ENCODE data around the gene ZNF519. TPM values are rescaled to one million over a fixed set of nuclear protein-coding genes. Genes with fewer than 3 reads are reported as not detected.
"Not testable (repeated sequence)": the region's sequence is repeated elsewhere in the genome, so short reads cannot be mapped to it uniquely, and the experiment has no call there.

Gene ZNF519
- total RNA-seq: 2.5 and 3.4 TPM in 2 replicates
- 1.7 TPM for polyA plus RNA-seq (2012)

DNA sequence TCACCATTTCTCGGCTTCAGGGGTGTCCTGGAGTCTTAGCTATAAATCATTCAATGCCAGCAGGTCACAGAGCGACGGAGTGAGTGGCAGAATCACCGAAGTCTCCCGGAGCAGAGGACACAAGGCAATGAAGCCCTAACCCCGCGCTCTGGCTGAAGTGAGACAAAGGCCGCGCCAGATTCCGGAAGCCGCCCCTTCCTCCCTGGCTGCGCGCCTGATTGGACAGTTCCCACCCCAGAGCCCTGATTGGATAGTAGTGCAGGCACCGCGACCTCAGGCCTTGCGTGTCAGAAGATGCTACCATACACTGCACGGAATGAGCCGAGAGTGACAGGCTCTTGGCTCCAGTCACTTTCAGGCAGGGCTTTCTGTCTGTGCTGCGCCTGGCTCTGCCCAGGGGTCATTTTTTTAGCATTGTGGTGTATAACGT lies at the start of gene ZNF519:
Gene ZNF519 (minus strand): TSS at position 165 of the 430 bp plus-strand sequence. CDS start 158 bp downstream, at position 7.
- peak; percentile 97 for DNase-seq (ENCODE audit: low read depth)

DNA sequence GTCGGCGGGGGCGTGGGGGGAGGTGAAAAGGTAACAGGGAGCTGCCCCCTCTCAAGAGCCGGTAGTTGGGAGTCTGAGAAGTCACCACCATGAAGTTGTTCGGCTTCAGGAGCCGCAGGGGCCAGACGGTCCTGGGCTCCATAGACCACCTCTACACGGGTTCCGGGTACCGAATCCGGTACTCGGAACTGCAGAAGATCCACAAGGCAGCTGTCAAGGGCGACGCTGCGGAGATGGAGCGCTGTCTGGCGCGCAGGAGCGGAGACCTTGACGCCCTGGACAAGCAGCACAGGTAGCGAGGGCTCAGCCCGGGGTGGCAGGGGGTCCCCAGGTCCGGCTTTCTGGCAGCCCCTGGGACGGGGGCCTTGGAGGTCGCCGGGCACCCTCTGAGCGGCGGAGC lies 47.1 kb upstream of the ZNF519 start:
- no peak for DNase-seq (ENCODE audit: low read depth)

DNA sequence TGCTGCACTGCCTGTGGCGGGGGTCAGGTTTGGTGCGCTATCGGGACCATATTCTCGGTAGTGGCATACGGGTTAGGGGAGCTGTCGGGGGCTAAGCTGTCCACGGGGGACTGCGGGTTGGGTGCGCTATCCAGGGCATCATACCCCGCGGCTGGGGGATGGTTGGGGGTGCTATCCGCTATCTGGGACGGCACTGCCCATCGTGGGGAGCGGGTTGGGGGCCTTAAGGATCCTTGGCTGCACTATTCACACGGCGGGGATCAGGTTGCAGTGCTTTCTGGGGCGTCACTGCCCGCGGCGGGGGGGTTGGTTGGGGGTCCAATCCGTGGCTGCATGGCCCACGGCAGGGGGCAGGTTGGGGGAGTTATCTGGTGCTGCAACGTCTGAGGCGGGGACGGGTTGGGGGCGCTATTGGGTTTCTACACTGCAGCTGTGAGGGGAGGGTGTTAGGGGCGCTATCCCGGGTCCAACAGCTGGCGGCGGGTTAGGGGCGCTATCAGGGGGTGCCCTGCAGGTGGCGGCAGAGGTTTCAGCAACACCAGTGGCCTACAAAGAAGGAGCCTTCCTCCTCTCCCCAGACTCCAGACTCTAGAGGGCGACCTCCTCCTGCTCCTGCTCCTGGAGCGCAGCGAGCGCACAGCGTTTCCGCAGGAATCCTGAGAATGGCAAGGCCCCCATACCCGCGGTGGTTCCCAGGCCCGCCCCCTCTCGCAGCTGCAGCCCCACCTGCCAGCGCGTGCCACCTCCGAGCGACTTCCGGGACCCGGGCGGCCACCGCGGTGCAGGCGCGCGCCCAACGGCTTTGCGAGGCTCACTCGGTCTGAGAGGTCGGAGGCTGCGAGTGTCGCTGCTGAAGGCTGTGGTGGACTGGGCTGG lies 46.3 kb upstream of the ZNF519 start:
- DNase-seq (ENCODE audit: low read depth): peak; percentile 92

DNA sequence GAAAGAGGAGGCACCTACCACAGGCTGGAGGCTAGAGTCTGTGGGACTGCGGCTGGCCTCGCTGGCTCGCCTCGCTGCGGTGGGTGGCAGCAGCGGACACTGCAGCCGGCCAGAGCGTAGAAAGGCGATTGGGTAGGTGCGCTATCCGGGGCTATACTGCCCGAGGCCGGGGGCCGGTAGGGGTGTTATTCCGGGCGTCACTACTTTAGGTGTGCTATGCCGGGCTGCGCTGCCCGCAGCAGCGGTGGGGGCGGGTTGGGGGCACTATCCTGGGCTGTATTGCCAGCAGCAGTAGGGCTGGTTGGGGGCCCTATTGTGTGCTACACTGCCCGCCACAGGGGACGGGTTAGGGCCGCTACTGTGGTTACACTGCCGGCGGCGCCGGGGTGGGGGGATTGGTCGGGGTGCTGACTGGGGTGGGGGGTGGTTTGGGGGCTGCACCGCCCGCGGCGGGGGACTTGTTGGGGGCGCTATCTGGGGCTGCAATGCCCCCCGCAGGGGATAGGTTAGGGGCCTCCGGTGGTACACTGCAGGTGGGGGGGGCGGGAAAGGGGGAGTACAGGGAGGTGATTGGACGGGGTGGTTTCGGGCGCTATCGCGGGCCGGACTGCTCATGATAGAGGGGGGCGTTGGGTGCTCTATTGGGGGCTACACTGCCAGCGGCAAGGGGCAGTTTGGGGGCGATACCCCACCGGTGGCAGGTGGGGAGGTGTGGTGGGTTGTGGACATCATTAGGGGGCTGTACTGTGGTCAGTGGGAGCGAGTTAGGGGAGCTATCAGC lies 45.5 kb upstream of the ZNF519 start:
- not testable (repeated sequence) for DNase-seq (ENCODE audit: low read depth)

DNA sequence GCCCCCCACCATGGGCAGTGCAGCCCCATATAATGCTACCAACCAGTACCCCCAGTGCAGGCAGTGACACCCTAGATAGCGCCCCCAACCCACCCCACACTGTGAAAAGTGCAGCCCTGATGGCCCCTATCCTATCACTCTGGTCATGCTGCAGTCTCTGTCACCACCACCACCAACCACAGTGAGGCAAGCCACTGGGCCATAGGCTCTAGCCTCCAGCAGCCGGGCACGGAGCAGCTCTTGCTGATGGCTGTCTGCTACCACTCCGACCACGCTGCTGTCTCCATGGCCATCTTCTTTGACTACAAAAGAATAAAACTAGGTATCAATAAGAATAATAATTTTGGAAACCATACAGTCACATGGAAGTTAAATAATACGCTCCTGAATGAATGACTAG lies 43.2 kb upstream of the ZNF519 start:
- DNase-seq (ENCODE audit: low read depth): not testable (repeated sequence)

DNA sequence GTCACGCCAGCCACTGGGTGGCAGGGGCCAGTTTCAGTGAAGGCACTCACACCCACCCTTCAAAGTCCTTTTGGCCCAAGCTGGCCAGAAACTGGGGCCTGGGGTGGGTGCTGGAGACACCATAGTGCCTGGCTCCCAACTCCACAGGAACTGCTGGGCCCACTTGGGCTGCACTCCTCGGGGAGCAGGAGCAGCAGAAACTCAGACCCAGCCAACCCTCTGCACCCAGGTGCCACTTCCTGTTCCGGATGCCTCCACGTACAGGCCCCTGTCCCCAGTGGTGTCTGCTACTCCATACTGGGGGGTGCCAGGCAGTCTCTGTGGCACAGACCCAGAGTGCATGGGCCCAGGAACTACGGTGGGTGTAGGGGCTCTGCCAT lies 42.5 kb upstream of the ZNF519 start:
- DNase-seq (ENCODE audit: low read depth): no peak

DNA sequence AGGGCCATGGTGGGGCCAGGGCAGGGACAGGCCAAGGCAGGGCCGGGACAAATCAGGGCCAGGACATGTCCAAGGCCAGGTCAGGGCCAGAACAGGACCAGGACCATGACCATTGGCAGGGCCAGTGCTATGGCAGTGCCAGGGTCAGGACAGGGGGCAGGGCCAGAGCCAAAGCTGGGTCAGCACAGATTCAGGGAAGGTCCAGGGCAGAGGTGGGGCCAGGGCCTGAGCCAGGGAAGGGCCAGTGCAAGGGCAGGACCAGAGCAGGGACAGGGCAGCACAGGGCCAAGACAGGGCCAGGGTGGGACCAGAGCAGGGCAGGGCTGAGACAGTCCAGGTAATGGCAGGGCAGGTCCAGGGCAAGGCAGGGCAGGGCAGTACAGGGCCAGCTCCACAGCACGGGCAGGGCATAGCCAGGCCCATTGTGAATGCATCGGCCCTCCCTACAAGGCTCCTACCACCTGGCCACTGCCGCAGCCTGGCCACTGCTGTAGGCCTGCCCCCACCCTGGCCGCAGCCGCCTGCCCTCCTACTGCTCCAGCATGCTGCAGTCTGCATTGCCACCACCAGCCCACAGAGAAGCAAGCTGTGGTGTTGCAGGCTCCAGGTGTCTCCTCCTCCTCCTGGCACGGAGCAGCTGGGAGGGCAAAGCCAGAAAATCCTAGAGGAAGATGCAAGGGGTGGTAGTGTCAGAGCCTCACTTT lies 41.9 kb upstream of the ZNF519 start:
- DNase-seq (ENCODE audit: low read depth): not testable (repeated sequence)

DNA sequence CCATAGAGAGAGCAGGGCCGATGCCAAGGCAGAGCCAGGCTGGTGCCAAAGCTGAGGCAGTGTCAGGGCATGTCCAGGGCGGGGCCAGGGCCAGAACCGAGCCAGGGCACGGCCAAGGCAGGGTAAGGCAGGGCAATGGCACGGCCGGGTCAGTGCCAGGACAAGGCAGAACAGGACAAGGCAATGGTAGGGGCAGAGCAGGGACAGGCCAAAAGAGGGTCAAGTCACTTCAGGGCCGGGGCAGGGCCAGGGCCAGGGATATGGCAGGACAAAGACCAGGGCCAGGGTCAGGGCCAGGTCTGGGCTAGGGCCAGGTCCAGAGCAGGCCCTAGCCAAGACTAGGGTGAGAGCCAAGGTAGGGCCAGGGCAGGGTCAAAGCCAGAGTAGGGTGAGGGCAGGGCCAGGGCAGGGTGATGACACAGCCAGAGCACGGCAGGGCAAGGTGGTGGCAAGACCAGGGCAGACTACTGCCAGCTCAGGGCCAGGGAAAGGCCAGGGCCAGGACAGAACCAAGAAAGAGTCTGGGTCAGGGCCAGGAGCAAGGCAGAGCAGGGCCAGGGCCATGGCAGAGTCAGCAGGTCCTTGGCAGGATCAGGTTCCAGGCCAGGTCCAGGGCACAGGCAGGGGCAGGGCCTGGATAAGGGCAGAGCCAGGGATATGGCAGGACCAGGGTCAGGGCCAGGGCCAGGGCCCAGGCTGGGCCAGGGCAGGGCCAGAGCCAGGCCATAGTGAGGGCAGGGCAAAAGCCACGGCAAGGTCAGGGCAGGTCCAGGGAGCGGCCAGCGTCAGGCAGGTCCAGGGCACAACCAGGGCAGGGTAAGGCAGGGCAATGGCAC lies 41.1 kb upstream of the ZNF519 start:
- DNase-seq (ENCODE audit: low read depth): not testable (repeated sequence)

DNA sequence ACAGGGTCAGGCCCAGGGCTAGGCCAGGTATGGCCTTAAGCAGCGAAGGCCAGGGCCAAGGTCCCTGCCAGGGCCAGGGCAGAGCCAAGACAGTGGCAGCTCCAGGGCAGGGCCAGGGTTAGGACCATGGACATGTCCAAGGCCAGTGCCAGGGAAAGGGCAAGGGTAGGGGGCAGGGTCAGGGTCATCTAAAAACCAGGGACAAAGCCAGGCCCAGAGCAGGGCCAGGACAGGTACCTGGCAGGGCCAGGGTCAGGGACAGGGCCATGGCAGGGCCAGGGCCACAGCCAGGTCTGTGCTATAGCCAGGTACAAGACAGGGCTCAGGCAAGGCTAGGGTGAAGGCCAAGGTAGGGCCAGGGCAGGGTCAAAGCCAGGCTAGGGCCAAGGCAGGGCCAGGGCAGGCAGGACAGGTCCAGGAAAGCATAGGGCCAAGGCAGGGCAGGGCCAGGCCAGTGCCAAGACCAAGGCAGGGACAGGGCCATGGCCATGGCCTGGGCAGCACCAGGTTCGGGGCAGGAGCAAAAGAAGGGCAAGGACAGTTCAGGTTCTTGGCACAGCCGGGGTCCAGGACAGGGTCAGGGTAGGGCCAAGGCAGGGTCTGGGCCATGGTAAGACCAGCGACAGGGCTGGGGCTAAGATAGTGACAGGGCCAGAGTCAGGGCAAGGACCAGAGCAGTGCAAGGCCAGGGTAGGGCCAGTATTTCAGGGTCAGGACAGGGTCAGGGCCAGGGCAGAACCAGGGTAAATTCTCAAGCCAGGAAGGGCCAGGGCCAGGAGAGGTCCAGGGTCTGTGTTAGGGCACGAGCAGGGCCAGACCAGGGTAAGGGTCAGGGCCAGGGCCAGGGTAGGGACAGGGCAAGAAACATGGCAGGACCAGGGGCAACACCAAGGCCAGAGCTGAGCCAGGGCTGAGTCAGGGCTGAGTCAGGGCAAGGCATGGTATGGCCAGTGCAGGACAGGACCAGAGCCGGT lies 40.2 kb upstream of the ZNF519 start:
- DNase-seq (ENCODE audit: low read depth): not testable (repeated sequence)

DNA sequence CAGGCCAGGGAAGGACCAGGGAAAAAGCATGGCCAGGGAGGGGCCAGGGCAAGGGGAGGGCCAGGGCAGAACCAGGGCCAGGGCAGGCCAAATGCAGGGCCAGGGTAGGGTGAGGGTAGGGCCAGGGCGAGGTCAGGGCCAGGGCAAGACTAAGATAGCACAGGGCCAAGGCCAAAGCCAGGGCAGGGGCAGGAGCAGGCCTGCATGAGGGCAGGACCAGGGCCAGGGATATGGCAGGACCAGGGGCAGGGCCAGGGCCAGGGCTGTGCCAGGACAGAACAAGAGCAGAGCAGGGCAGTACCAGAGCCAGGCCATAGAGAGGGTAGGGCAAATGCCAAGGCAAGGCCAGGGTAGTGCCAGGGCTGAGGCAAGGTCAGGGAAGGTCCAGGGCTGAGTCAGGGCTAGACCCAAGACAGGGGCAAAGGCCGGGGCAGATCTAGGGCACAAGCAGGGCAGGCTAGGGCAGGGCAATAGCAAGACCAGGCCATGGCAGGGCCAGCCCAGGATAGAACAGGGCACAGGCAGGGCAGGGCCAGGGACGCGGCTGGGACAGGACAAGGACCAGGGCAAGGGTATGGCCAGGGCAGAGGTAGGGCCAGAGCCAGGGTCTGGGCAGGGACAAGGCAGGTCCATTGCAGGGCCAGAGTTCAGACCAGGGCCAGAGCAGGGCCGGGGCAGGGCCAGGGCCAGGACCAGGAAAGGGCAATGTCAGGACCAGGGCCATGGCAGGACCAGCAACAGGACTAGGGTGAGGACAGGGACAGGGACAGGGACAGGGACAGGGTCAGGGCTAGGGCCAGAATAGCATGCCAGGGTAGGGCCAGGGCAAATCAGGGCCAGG lies 39.3 kb upstream of the ZNF519 start:
- DNase-seq (ENCODE audit: low read depth): not testable (repeated sequence)

DNA sequence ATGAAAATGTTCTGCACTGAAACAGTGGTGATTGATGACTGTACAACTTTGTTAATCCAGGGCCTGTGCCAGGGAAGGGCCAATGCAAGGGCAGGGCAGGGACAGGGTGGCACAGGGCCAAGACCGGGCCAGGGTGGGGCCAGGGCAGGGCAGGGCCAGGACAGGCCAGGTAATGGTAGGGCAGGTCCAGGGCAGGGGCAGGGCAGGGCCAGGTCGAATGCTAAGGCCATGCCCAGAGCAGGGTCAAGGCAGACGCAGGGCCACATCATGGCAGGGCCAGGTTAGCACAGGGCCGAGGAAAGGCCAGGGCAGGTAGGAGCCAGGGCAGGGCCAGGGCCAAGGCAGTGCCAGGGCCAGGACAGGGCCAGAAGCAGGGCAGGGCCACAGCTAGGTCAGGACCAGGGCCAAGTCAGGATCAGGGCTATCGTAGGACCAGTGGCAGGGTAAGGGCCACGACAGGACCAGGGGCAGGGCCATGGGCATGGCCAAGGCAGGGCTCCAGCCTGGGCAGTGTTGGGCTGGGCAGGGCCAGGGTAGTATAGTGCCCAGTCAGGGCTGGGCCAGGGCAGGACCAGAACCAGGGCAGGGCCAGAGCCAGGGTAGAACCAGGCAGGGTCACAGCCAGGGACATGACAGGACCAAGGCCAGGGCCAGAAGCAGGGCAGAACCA lies 38.3 kb upstream of the ZNF519 start:
- DNase-seq (ENCODE audit: low read depth): not testable (repeated sequence)

DNA sequence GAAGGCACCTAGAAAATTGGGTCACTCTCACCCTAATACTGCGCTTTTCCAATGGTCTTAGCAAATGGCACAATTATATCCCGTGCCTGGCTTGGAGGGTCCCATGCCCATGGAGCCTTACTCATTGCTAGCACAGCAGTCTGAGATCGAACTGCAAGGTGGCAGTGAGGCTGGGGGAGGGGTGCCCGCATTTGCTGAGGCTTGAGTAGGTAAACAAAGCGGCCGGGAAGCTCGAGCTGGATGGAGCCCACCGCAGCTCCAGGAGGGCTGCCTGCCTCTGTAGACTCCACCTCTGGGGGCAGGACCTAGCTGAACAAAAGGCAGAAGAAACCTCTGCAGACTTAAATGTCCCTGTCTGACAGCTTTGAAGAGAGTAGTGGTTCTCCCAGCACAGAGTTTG lies 30.7 kb upstream of the ZNF519 start:
- not testable (repeated sequence) for DNase-seq (ENCODE audit: low read depth)

DNA sequence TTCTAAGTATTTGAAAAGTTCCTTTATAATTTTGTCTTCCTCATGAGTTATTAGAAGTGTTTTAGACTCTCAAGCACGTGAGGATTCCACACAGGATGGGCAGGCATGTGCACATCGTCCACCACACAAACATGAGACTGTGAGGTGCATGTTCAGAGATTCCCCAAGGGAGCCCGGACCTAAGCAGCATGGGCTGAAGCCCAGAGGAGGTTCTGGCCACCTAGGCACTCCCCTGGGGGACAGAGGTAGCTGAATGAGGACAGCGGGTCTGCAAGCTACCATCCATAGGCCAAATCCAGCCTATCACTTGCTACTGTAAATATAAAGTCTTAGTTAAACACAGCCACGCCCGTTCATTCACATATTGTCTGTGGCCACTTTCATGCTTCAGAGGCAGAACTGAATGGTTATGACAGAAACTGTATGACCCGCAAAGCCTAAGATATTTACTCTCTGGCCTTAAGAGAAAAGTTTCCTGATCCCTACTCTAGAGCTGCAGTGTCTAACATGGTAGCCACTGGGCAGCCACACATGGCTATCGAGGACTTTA lies 19.4 kb upstream of the ZNF519 start:
- DNase-seq (ENCODE audit: low read depth): not testable (repeated sequence)

DNA sequence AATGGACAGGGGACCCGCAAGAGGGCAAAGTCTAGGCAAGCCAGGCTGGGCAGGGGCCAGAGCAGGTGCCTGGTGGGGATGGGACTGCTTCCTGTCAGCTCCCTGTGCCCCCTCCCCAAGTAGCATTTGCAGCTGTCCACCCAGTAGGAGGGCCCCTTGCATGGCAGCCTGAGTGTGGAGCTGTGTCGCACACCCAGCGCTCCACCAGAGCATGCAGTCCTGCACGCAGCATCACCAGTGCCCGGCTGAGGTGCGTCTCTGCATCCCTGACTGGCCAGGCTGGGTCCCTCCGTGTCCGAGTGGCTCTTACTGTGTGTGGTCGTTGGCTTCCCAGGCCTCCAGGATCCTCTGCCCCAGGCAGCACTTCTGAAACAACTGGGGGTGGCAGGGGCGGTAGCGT lies 18.5 kb upstream of the ZNF519 start:
- DNase-seq (ENCODE audit: low read depth): not testable (repeated sequence)

DNA sequence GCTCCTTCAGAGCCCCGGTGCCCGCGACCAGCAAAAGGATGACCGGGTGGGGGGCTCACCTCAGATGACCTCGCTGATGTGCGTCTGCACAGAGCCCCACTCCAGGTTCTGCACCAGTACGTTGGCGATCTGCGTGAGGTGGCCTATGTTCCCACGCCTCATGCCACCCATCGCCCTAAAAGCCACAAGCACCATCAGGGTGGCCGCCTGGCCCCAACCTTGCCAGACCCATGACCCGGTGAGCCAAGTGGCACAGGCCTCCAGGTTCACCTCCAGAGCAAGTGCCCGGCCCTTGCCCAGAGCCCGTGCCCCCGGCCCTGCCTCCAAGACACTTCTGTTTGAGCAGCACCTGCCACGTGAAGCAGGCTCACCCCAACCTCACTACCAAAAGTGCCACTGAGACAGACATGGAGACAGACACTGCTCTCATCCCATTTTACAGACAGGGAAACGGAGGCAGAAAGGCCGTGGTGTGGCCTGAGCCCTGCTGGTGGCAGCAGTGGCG lies 17.7 kb upstream of the ZNF519 start:
- not testable (repeated sequence) for DNase-seq (ENCODE audit: low read depth)

DNA sequence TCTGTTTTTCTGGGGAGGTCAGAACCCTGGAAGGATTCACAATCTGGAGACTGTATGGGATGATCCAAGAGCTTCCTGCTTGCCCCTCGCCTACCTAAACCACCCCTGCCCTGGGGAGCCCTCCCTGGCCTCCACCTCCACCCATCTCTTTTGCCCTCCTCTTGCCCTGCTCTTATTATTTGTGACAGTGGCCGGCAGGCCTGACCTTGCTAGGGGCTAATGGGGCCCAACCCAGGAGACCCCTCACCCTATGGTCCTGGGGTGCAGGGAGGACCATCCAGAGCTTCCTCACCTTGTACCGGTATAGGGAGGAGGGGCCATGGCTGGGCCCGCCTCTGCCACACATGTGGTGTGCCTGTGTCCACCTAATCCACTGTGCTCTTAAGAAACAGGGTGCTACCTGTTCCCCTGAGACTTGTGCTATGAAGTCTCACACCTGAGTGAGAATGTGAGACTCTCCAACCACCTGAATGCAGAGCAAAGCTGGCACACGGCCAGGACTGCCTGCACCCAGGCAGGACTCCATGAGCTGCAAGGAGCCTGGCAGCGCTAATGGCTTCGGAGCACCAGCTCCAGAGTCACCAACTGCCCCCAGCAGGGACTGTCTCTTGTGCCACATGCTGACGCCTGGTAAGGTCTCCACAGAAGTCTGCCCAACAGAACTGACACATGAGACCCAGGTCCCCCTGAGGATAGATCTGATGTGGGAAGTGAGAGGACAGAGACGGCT lies 17.1 kb upstream of the ZNF519 start:
- DNase-seq (ENCODE audit: low read depth): not testable (repeated sequence)

Data from myocyte (in vitro differentiated cells).